ENCODE data around the gene TBC1D22A.

DNA sequence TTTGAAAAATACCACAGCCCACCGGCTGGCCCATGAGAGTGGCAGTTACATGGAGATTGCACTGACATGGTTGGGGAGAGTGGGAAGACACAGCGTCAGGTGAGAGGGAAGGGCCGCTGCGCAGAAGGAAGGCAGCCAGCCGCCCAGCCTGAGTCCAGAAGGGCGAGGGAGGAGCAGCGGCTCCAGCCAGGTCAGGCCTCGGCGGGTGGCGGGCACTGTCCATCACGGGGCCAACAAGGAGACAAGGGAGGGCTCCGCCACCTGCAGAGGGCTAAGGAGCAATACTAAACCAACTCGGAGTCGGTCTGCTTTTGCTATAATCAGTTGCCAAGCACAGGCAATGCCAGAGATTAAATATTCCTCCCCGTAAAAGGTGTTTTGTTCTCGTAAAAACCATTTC lies 384.5 kb downstream of the TBC1D22A start:
- TF ChIP-seq, protein P1, sequence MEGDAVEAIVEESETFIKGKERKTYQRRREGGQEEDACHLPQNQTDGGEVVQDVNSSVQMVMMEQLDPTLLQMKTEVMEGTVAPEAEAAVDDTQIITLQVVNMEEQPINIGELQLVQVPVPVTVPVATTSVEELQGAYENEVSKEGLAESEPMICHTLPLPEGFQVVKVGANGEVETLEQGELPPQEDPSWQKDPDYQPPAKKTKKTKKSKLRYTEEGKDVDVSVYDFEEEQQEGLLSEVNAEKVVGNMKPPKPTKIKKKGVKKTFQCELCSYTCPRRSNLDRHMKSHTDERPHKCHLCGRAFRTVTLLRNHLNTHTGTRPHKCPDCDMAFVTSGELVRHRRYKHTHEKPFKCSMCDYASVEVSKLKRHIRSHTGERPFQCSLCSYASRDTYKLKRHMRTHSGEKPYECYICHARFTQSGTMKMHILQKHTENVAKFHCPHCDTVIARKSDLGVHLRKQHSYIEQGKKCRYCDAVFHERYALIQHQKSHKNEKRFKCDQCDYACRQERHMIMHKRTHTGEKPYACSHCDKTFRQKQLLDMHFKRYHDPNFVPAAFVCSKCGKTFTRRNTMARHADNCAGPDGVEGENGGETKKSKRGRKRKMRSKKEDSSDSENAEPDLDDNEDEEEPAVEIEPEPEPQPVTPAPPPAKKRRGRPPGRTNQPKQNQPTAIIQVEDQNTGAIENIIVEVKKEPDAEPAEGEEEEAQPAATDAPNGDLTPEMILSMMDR (IDR thresholded peaks at IDR 0.05 in 4 of 5, conservative IDR thresholded peaks at IDR 0.05 in 1 of 5) = no peak
- TF ChIP-seq POLR2A (IDR thresholded peaks at IDR 0.05) = no peak

Data from gastrocnemius medialis (tissue), 4 donors.